Uterus (tissue), 2 donors: ENCODE measurements around the gene DHPS.
"Not testable (repeated sequence)": the region's sequence is repeated elsewhere in the genome, so short reads cannot be mapped to it uniquely, and the experiment has no call there.

ENCODE experiments used
- CTCF ChIP-seq, 4 experiments: fragments of 200-600 bp in 2 of 4; fragments of 450-650 bp in 2 of 4; sonication (generic) in 2 of 4; IDR thresholded peaks; one replicate each; pipeline ENCODE4 v1.5.1; 2016 to 2019; ENCODE audit warnings: antibody characterized with exemption in 4 of 4, mild to moderate bottlenecking in 2 of 4, moderate library complexity in 1 of 4
- POLR2A ChIP-seq, 2 donors: fragments of 450-650 bp; IDR thresholded peaks; one replicate each; pipeline ENCODE4 v1.6.1; 2016; ENCODE audit warnings: antibody characterized with exemption in 2 of 2, mild to moderate bottlenecking in 1 of 2, moderate library complexity in 1 of 2

DNA sequence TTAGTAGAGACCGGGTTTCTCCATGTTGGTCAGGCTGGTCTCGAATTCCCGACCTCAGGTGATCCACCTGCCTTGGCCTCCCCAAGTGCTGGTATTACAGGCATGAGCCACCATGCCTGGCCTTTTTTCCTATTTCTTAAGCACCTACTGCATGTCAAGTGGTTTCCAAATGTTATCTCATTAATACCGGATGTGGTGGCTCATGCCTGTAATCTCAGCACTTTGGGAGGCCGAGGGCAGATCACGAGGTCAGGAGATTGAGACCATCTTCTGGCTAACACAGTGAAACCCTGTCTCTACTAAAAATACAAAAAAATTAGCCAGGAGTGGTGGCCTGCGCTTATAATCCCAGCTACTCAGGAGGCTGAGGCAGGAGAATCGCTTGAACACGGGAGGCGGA is 43.9 kb upstream of the DHPS start:
- TF ChIP-seq CTCF, POLR2A (IDR thresholded peaks at IDR 0.05): not testable (repeated sequence)
